Stimulated activated CD8-positive, alpha-beta memory T cell treated with anti-CD3 and anti-CD28 coated beads, Interleukin-15, amount 100 ng/mL, for 48 hours (primary cell): Measurements from ENCODE around the gene TBX19.
"Not testable (repeated sequence)": the region's sequence is repeated elsewhere in the genome, so short reads cannot be mapped to it uniquely, and the experiment has no call there.

Experiments
- DNase-seq, 2 donors: peaks; one replicate each; pipeline ENCODE4 v3.0.0-alpha.2; 2020; ENCODE audit warnings: low read depth in 2 of 2

TBX19 gene

DNA sequence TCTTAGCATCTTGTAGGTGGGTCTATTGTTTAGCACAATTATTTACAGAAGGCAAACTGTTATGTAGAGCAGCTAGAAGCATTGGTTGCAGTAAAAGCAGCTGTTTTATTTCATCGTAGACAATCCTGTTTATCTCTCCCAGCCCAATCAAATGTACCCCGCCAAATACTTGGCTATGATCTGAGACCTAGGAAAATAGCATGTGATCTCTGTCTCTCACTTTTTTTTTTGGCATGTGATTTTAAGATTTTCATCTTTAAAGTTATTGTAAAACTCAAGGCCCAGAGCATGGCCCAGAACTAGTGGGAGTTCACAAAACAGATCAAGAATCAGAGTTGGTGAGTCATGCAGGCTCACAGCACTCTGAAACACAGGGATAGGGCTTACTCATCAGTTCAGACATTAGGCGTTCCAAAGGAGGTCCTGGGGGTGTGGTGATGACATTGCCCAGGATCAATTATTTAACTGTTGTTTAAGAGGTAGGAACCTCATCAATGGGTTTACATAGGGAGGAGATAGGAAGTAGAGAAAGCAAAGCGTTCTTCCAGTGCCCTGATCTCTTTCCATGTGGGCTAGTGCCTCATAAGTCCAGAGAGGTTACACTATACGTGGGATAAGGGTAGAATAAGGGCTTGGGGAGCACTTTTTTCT lies 40.2 kb downstream of the TBX19 start:
- peak in 1 of 2 donors; percentile 8 for DNase-seq

DNA sequence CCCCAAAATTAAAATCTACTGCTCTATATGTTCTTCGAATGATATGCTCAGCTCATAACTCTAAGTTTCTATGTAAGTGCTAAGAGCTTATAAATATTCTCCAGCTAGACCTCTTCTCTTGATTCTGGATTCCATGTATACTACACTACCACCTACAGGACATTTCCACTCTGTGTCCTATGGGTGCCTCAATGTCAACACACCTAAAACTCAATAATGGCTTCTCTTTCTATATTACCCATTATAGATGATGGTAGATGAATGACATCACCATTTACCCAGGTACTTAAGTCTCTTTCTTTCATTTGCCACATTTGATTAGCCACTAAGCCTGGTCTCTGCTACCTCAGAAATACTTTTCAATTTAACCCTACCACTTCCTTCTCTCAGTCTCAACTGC lies 41.3 kb downstream of the TBX19 start:
- DNase-seq, result no peak

DNA sequence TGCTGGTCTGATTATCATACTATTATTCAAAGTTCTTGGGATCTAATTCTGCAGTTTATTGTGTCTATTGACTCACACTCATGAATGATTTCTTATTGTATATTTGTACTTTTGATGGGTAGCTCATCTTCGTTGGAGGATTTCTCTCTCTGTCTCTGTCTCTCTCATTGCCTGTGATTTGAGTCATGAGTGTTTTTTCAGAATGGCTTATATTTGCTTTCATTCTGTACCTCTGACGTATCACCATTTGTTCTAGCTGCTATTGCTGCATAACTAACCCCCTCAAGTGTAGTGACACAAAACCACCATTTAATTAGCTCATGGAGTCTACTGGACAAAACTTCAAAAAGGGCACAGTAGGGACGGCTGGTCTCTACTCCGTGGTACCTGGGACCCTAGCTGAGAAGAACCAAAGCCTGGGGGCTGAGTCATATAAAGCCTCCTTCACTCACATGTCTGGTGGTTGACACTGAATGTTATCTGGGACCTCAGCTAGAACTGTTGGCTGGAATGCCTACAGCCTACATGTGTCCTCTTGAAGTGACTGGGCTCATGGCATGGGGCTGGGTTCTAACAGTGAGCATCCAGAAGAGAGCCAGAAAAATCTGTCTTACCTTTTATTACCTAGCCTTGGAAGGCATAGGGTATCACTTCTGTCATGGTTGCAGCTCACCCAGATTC lies 44.2 kb downstream of the TBX19 start:
- no peak for DNase-seq

DNA sequence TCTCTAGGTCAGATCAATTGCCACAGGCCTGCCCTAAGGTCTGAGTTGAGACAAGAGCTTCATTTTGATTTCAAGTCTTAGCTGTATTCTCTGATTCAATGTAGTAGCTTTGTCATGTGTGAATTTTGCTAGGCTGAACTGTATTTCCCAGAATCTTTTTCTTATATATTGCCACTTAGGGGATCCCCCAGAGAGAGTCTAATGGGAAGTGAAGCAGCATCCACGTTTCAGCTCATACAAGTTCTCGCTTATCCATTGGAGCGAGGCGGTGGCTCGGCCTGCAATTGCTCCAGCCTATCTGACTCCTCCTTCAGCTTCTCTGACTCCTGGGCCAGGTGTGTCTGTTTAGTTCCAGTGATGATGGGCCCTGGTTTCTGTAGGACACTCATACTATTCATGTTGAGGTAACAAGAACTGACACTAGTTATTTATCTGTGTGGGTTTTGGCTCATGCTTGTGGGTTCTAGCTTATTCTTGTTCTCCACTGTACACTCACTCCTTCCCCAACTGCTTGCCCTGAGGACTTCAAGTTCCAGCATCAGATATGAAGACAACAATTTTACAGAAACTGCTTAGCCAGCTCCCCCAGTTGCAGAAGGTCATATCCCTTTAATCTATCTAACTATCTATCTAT lies 48.2 kb downstream of the TBX19 start:
- DNase-seq, result no peak

DNA sequence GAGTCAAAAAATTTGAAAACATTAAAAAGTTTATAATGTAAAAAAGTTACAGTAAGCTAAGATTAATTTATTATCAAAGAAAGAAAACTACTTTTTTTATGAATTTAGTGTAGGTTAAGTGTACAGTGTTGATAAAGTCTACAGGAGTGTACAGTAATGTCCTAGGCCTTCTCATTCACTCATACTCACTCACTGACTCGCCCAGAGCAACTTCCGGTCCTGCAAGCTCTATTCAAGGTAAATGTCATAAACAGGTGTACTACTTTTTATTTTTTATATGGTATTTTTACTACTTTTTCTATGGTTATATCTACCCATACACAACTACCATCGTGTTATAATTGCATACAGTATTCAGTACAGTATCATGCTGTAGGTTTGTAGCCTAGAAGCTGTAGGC lies 49.6 kb downstream of the TBX19 start:
- no peak for DNase-seq

DNA sequence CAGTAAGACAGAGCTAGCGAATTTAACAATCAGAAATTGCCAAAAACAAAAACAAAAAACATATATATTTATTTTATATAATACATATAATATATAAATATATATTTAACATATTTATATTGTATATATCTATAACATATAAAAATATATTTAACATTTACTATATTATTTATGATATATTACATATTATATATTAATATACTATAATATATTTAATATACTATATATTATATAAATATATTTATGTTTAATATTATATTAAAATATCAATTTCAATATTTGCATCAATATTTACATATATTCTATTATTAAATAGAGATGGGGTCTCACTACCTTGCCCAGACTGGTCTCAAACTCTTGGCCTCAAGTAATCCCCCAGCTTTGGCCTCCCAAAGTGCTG lies 50.9 kb downstream of the TBX19 start:
- no peak for DNase-seq

DNA sequence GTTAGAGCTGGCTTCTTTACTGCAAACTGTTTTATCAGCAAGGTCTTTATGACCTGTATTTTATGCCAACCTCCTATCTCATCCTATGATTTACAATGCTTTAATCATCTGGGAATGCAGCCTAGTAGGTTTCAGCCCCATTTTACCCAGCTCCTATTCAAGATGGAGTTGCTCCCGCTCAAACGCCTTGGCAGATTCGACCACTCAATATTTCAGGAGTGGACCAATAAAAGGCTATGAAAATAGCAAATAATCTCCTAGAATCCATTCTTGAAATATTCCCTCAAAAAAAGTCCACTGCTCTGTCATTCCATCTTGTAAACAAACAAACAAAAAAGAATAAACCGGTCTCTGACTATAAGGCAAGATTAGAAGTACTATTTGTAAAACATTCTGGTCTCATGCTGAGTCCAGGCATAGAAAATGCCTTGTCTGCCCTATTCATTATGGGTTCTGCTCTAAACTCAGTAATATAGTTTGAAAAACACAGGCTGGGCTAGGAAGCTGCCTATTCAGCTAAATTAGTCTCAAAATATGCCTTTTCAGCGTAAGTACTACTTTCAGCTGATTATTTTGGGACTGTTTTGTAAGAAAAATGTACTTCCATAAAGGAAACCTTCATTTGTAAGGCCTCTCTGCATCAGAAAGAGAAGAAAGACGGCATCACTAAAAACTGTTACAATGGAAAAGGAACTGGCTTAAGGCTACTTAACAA lies 53.0 kb downstream of the TBX19 start:
- DNase-seq, result no peak

DNA sequence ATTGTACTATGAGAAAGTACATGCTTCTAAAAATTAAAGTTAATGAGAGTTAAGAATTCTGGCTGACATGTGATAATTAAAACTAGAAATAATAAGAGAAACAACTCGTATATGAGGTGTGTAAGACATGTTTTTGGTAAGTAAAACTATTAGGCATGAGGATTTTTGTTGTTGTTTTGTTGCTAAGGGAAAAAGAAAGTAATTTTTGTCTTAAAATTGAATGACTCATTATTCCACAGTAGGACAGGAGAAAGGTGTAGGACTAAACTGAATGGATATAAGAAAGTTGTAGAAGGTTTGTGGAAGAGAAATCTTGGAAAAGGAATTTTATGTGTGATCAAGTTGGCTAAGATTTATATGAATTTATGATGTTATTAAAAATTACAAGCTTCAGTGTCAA lies 54.8 kb downstream of the TBX19 start:
- DNase-seq, result no peak

DNA sequence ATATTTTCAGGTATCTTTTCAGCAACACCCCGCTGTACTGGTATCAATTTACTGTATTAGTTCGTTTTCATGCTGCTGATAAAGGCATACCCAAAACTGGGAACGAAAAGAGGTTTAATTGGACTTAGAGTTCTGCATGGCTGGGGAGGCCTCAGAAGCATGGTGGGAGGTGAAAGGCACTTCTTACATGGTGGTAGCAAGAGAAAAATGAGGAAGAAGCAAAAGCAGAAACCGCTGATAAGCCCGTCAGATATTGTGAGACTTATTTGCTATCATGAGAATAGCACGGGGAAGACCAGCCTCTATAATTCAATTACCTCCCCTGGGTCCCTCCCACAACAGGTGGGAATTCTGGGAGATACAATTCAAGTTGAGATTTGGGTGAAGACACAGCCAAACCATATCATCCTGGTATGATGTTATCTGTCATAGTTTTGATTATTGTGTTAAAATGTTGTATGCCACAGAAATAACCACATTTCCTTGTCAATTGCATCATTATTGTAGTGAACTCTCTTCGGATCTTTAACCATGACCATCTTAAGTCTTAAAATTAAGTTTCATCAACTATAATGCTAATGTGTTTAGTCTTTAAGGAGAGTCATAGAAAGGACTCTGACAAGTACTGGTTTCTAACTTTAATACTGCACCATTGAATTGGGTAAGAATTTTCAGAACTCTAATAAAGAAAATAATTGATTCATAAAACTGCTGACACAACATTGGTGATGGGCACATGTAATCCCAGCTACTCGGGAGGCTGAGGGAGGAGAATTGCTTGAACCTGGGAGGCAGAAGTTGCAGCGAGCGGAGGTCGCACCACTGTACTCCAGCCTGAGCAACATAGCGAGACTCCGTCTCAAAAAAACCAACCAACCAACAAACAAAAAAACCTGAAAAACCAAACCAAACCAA lies 58.2 kb downstream of the TBX19 start:
- no peak for DNase-seq

DNA sequence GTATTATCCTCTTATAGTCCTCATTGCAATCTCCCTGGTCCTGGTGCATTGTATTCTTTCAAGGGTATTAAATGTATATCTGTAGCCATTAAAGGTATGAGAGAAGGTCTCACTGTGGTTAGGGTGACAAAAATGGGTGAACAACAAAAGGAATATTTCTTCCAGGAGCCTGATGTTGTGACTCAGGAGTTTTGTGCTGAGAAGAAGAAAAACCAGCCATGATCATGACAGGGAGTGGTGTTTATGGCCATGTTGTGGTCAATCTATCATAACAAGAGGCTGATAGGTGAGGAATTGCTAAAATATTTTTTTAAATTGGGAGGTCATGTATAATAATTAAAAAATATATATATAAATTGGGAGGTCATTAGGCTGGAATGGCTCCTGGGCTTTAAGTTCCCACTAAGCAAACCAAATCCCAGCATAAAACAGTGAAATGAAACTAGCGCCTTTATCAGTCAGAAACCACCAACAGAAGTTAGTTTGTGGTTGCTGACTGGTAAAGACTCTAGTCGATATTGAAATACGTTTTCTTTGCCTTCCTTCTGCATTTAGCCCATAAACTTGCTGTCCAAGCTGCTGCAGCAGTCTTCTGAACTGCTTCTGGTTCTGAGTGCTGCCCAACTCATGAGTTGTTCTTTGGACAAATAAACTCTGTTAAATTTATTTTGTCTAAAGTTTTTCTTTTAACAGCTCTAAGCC lies 60.3 kb downstream of the TBX19 start:
- no peak for DNase-seq

DNA sequence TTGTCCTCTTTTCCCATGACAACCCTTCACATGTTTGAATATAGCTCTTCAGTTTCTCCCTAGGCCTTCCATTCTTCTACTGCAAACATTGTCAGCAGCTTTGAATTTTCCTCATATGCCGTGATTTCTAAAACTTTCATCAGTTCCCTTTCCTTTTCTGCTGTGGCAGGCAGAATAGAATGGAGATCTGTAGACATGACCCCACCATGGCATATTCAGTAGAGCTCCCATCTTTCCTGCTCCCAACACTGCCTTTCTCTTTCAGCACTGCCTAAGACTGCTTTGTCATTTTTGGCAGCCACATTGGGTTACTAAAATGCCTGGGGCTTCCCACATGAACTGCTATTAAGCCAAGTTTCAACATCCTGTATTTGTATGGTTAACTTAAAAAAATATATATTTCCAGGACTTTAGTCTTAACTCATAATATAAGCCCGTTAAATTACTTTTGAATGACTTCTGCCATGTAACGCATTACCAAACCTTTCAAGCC lies 60.9 kb downstream of the TBX19 start:
- no peak for DNase-seq

DNA sequence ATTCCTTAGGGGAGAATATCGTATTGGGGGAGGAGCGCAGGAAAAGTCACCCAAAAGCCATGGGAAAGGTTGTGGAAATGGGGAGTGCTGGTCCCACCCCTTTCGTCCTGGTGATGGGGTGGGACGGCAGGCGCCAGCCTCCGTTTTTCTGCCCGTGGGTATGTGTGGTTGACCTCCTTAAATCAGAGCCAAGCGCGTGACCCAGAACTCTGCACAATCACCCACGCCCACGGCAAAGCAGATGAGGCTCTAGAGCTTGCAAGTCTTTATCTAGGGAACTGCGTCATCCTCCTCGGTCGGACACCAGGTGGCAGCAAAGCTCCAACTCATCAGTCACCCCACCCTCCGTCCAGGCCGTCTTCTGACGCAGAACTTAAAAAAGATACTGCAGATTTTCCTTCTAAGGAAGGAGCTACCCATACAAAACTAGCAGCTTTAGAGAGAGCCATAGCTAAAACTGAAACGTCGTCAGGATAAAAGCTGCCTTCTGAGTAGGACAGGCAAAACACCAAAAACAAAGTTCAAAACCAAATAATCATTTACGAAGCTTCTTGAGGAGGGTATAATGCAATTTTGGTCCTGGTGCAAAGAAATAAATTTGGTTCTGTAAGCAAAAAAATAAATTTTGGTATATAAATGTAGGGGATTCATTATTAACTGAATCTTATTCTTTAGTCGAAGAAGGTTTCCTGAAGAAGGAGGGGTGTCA lies 62.0 kb downstream of the TBX19 start:
- peak; percentile 77 for DNase-seq

DNA sequence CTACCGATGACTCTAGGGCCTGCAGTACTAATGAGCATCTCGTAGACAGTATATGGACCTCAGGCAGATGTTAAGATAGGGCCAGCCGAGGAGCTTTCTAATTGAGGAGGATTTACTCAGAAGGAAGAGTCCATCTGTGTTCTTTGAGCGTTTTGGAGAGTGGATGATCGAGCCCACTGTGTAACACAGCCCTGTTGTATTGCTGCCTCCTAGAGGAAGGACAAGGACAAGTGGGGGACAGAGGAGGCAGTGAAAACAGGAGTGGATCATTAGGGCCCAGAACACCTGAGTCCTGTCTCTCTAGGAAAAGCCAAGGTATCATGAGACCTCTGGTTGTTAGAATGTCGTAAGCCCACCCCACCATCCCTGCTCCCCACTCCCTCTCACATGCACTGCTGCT lies 62.9 kb downstream of the TBX19 start:
- no peak for DNase-seq

DNA sequence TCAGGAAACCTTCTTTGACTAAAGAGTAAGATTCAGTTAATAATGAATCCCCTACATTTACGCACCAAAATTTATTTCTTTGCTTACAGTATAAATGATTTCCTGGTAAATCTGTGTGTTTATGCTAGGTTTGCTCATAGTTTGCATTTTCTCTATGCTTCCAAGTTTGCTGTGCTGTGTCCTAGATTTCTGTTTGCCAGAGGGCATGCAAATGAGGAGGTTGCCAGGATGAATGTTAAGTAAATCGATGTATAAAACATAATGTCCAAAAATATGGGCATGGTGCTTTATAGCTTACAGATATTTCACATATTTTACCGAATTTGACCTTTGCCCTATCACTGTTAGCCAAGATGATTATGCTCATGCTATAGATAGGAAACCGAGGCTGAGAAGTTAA lies 63.8 kb downstream of the TBX19 start:
- no peak for DNase-seq

DNA sequence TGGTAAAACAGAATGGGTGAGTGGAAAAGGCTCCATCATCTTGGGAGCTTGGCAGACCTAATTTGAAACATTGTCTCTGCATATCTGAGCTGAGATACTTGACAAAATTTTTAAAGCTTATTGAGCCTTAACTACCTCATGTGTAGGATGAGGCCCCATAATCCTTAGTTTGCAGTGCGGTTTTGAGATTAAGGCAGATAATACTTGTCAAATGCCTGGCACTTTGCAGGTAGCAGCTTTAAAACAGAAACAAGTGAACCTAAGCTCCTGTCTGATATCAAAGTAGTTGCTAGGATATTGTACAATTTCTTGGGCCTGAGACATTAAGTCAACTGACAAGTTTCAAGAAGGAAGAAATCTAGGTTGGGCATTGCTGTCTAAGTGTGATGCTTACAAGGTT lies 65.3 kb downstream of the TBX19 start:
- DNase-seq, result no peak

DNA sequence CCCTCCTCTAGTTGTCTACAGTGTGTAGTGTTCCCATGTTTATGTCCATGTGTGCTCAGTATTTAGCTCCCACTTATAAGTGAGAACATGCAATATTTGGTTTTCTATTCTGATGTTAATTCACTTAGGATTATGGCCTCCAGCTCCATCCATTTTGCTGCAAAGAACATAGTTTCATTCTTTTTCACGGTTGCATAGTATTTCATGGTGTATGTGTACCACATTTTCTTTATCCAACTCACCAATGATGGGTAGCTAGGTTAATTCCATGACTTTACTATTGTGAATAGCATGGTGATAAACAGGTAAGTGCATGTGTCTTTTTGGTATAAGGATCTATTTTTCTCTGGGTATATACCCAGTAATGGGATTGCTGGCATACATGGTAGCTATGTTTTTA lies 67.0 kb downstream of the TBX19 start:
- DNase-seq, result no peak

DNA sequence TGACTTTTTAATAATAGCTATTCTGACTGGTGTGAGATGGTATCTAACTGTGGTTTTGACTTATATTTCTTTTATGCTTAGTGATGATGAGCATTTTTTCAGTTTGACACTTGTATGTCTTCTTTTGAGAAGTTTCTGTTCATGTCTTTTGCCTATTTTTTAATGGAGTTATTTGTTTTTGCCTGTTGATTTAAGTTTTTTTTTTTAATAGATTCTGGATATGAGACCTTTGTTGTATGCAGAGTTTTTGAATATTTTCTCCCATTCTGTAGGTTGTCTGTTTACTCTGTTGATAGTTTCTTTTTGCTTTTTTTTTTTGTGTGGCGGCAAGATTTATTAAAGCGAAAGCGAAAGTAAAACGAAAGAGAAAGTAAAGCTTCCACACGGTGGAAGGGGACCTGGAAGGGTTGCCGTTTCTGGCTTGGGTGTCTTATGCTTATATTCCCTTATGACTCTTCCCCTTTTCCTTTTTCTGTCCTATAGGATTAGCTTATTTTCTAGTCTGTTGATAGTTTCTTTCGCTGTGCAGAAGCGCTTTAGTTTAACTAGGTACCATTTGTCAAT lies 67.6 kb downstream of the TBX19 start:
- no peak for DNase-seq

DNA sequence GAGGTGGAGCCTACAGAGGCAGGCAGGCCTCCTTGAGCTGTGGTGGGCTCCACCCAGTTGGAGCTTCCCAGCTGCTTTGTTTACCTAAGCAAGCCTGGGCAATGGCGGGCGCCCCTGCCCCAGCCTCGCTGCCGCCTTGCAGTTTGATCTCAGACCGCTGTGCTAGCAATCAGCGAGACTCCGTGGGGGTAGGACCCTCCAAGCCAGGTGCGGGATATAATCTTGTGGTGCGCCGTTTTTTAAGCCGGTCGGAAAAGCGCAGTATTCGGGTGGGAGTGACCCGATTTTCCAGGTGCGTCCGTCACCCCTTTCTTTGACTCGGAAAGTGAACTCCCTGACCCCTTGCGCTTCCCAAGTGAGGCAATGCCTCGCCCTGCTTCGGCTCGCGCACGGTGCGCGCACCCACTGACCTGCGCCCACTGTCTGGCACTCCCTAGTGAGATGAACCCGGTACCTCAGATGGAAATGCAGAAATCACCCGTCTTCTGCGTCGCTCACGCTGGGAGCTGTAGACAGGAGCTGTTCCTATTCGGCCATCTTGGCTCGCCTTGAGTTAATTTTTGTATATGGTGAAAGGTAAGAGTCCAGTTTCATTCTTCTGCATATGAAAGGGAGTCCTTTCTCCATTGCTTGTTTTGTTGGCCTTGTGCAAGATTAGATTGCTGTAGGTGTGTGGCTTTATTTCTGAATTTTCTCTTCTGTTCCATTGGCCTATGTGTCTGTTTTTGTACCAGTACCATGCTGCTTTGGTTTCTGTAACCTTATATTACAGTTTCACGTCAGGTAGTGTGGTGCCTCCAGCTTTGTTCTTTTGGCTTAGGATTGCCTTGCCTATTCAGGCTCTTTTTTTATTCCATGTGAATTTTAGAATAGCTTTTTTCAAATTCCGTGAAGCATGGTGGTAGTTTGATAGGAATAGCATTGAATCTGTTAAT lies 73.9 kb downstream of the TBX19 start:
- not testable (repeated sequence) for DNase-seq
